GM18511 (cell line): Measurements from ENCODE around the gene KRT39.
"Not testable (repeated sequence)": the region's sequence is repeated elsewhere in the genome, so short reads cannot be mapped to it uniquely, and the experiment has no call there.

Experiments
- ATAC-seq: cut with Tn5 transposase; IDR thresholded peaks from one replicate; pipeline ENCODE4 v1.9.1; 2021; ENCODE audit warnings: mild to moderate bottlenecking, moderate library complexity; ENCODE audit not compliant: unreplicated experiment

The KRT39 gene

DNA sequence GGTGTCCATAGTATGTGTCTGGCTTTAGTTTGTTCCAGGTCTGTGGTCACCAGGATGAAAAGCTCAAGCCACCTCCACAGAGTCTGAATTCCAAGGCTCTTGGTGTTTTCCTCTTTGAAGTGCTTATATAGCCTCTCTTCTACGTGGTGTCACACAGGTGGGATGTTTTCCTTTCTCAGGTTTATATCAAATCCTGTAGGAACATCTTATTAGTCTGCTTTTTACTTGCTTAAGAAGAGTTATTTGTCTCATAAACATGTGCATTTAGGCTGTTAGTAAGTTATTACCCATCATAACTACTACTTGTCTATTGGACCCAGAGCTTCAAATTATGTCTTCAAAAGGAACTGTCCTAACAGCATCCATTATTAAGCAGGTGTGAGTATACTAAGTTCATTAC is at the start of gene KRT39:
TSS of gene KRT39 (minus strand) at position 101 of the 400 bp plus-strand sequence. CDS start at position 9, 92 bp downstream.
- ATAC-seq: no peak

DNA sequence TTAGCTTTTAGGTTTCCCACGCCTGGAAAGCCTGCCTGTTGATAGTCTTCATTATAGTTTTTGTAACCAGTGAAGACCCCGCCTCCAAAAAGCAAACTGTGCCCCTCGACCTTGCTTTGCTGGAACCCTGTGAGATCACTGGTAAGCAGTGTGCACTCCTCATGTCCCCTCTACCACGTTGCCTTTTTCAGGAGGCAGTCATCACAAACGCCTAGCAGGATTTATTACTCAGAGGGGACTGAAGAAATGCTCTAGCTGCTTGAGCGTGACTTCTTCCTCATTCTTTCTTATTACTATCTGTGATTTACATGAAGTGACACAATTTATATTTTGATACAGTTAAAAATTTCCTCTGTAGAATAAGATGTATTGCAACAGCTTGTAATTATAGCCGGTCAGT is 48.7 kb upstream of the KRT39 start:
- no peak for ATAC-seq

DNA sequence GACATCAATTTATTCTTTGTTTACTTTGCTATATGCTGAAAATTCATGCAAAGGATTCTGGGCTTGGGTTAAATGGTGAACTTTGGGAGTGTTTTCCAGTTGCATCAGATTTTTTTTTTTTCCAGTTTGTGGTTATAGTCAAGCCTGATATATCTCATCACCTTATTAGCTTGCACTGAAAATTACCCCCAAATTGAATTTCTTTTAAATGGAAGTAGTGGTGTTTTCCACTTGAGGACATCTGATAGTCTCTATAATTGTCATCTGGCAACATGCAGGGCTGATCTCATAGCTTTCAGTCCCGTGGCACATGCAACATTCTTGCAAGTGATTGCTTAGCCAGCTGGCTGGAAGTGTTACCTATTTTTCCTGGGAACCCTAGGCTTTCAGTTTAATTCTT is 46.9 kb upstream of the KRT39 start:
- ATAC-seq: no peak

GRCh38 chr17:41013181-41013580 is 46.4 kb upstream of the KRT39 start:
- ATAC-seq: no peak

- ATAC-seq: no peak
These were observed 45.8 kb upstream of the KRT39 start for GRCh38 chr17:41012326-41013120.

- ATAC-seq: no peak
These were observed 43.7 kb upstream of the KRT39 start for GRCh38 chr17:41010441-41010840.

- no peak for ATAC-seq
These were observed 43.2 kb upstream of the KRT39 start for GRCh38 chr17:41009936-41010335.

DNA sequence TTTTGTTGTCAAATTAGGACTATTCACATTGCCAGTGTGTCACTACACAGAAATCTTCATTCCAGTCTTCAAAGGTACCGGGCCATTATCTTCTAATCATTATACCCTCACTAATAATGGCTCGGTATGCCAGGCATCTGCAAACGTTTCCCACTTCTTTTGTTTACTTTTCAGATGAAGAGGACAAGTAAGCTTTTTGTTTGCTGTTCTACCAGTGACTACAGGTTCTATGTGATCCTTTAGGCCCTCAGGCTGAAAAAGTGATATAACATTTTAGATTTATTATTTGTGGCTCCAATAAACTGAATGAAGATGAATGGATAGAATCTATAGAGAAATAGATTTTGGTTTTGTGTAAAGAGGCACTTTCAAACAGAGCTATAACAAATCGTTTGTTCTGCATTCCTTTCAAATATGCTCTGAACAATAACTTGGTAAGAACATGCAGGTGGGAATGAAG is 42.6 kb upstream of the KRT39 start:
- no peak for ATAC-seq

DNA sequence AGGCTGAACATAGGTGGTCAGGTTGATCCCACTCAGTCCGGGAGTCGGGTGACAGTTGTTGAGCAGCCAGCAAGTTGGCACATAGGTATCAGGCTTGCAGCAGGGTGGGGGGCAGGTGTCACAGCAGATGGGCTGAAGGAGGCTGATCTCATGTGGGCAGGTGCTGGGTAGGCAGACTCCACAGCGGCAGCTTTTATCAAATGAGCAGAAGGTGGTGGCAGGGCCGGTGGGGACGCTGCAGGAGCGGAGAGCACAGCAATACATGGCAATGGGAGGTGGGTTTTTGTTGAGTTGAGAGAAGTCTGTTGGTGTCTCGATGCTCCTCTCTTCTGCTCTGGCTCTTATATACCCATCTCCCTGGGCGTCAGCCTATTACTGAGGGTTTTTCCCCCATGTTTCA is 42.1 kb upstream of the KRT39 start, which contains the start of gene KRTAP3-1:
TSS of gene KRTAP3-1 (minus strand) at position 318 of the 400 bp plus-strand sequence. CDS start at position 264, 54 bp downstream.
- ATAC-seq: no peak

GRCh38 chr17:41004397-41004796 is 37.6 kb upstream of the KRT39 start:
- no peak for ATAC-seq

DNA sequence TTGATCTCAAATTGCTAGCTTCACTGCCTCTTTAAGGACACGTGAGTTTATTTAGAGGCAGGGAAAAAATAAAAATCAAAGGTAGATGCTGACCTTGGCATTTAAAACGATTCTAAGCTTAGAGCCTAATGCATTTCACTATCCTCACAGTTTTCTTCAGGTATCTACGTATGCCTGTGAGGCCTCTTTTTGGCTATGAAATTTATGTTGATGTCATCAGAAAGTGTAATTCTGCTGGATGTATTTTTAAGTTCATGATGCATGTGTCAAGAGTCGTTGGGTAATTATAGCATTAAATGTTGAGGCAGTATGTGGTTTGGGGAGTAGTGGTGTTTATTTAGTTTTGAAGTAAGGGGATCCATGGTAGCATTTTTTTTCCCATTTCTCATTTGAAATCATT is 37.2 kb upstream of the KRT39 start:
- ATAC-seq: no peak

GRCh38 chr17:41002814-41003213 is 36.1 kb upstream of the KRT39 start:
- no peak for ATAC-seq

- no peak for ATAC-seq
These were observed 35.0 kb upstream of the KRT39 start for GRCh38 chr17:41001795-41002194.

- ATAC-seq: not testable (repeated sequence)
These were observed 32.8 kb upstream of the KRT39 start, which contains the start of gene KRTAP3-2 for GRCh38 chr17:40999563-40999962. KRTAP3-2 (minus strand) TSS chr17:40999906; CDS start chr17:40999853, 53 bp downstream.

DNA sequence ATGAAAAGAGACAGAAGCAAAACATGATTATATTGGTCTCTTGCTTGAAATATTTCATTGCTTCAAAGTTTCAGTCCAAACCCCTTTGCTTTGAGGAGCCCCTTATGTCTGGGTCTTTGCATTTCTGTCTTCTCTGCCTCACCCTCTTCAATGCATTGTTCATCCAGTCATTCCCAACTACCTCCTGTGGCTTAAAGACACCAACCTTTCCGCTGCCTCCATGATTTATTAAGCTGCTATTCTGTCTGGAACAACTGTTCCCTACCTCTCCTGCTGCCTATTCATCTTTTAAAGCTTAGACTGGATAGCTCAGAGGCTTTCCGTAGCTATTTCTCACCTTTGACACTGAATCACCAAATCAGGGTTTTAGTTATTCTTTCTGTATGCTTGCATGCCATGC is 30.6 kb upstream of the KRT39 start:
- ATAC-seq: no peak

- no peak for ATAC-seq
These were observed 30.1 kb upstream of the KRT39 start for GRCh38 chr17:40996829-40997228.

- ATAC-seq: no peak
These were observed 28.4 kb upstream of the KRT39 start for GRCh38 chr17:40995116-40995515.

GRCh38 chr17:40993839-40994238 is 27.1 kb upstream of the KRT39 start, which contains the start of gene KRTAP3-3:
KRTAP3-3 (minus strand) TSS chr17:40994164; CDS start chr17:40994097, 67 bp downstream.
- no peak for ATAC-seq

- no peak for ATAC-seq
These were observed 26.3 kb upstream of the KRT39 start for GRCh38 chr17:40993084-40993483.

DNA sequence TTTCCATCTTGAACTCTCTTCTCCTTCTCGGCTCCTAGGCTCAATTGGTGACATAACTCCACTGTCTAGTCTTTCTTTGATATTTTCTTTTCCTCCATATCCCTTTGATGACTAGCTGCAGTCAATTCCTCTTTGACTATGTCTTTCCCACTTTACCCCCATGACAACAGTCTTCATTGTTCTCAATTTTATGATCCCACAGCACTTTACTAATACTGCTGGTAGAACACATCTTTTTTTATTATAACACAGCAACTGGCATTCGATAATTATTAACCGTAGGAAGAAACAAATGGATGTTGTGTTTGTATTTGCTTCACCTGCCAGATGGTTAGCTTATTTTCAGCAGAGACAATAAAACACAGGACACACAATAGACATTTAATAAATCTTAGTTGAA is 25.9 kb upstream of the KRT39 start:
- ATAC-seq: no peak

GRCh38 chr17:40986920-40987319 is 20.2 kb upstream of the KRT39 start:
- no peak for ATAC-seq

DNA sequence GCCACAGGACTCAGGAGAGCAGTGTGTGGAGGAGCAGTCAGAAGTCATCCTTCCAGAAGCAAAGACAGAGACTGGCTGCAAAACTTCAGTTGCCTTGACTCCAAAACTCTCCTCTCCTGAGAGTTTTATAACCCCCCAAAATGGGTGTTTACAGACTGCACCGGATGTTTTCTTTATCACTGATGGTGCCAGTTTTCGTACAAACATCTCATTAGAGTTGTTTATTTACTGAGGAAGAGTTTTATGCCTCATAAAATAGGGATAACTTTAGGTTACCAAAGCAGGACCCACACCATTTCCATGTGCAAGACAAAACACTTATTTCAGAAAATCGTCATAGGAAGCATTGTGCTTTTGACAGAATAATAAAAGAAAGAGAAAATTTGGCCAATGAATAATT is 17.5 kb upstream of the KRT39 start, which contains the start of gene KRT40:
TSS of gene KRT40 (minus strand) at position 101 of the 400 bp plus-strand sequence. CDS start at position 48, 53 bp downstream.
- ATAC-seq: no peak
